KMS-11 (cell line): ENCODE measurements around the gene CDC42BPA.

Experiments
- H2AFZ ChIP-seq: fragments of 200-600 bp; sonication (generic); 2 replicates; pipeline ENCODE4 v1.6.1; 2016; ENCODE audit warnings: antibody characterized with exemption, mixed run types, low read depth
- H3K27ac ChIP-seq: fragments of 200-600 bp; sonication (generic); 2 replicates; pipeline ENCODE4 v1.6.1; 2016; ENCODE audit warnings: mild to moderate bottlenecking, mixed run types
- H3K27me3 ChIP-seq: fragments of 200-600 bp; sonication (generic); 2 replicates; pipeline ENCODE4 v1.6.1; 2017; ENCODE audit warnings: mild to moderate bottlenecking, low read depth, mixed run types, moderate library complexity; ENCODE audit not compliant: insufficient read depth
- H3K36me3 ChIP-seq: fragments of 200-600 bp; sonication (generic); 2 replicates; pipeline ENCODE4 v1.6.1; 2017; ENCODE audit warnings: mild to moderate bottlenecking, mixed run types; ENCODE audit not compliant: insufficient read depth
- H3K4me1 ChIP-seq: fragments of 200-600 bp; sonication (generic); 2 replicates; pipeline ENCODE4 v1.6.1; 2016; ENCODE audit warnings: mild to moderate bottlenecking, low read depth, mixed run types; ENCODE audit not compliant: poor library complexity, severe bottlenecking
- H3K4me2 ChIP-seq: fragments of 200-600 bp; sonication (generic); 2 replicates; pipeline ENCODE4 v1.7.0; 2016; ENCODE audit warnings: mild to moderate bottlenecking, mixed run types
- H3K4me3 ChIP-seq: fragments of 200-600 bp; sonication (generic); IDR thresholded peaks from 2 replicates; pipeline ENCODE4 v1.6.1; 2017; ENCODE audit warnings: low read depth, low read length, mixed read lengths; ENCODE audit not compliant: insufficient read depth
- H3K79me2 ChIP-seq: fragments of 200-600 bp; sonication (generic); 2 replicates; pipeline ENCODE4 v1.6.1; 2016; ENCODE audit warnings: low read depth, mixed run types; ENCODE audit not compliant: insufficient read depth
- H3K9ac ChIP-seq: fragments of 200-600 bp; sonication (generic); 2 replicates; pipeline ENCODE4 v1.6.1; 2016; ENCODE audit warnings: mild to moderate bottlenecking, mixed run types
- H4K20me1 ChIP-seq: fragments of 200-600 bp; sonication (generic); 2 replicates; pipeline ENCODE4 v1.6.1; 2016; ENCODE audit warnings: mild to moderate bottlenecking, mixed run types; ENCODE audit not compliant: insufficient read depth
- CTCF ChIP-seq: fragments of 200-600 bp; sonication (generic); conservative IDR thresholded peaks from 2 replicates; pipeline ENCODE4 v1.6.1; 2017; ENCODE audit warnings: low read depth, mild to moderate bottlenecking, antibody characterized with exemption, low read length, moderate library complexity, mixed read lengths

CDC42BPA gene

DNA sequence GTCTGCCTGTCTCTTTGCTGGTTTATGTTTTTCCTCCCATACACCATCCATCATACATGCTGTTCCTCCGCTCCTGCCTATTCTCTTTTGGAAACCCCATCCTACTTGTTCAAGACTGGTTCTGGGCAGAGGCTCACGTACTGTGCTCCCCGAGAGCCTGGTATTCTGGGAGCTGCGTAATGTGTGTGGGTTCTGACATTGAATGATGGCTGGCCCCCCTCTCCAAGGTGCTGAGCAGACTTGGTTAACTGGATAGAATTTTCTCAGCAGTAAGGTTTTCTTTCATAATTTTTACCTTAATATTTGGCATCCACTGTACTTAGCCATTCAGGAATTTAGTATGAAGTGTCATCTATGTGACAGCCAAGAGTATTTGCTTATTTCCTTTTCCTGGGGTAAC lies 351.6 kb downstream of the CDC42BPA start:
- Histone ChIP-seq H3K27me3 (no peaks in the 10 kb centered on the region), H3K4me2 (no peak overlapping the region), H3K4me3 (no peak overlapping the region), H3K27ac (no peak overlapping the region), H3K36me3 (no peaks in the 10 kb centered on the region; the same call in 1 of the 2 replicates), H3K9ac (no peak overlapping the region), H2AFZ (no peak overlapping the region), H3K4me1 (no peaks in the 10 kb centered on the region), H3K79me2 (no peaks in the 10 kb centered on the region; the same call in 1 of the 2 replicates), H4K20me1 (no peaks in the 10 kb centered on the region)
- TF ChIP-seq CTCF = no peak

- no peak overlapping the region for H3K4me2 ChIP-seq
- H2AFZ ChIP-seq = no peak overlapping the region
- no peaks in the 10 kb centered on the region; the same call in 1 of the 2 replicates for H3K79me2 ChIP-seq
- H3K9ac ChIP-seq = no peak overlapping the region
- no peaks in the 10 kb centered on the region for H4K20me1 ChIP-seq
- no peaks in the 10 kb centered on the region for H3K4me1 ChIP-seq
- no peak overlapping the region for H3K4me3 ChIP-seq
- no peak overlapping the region for H3K27ac ChIP-seq
- H3K36me3 ChIP-seq = no peaks in the 10 kb centered on the region; the same call in 1 of the 2 replicates
- no peaks in the 10 kb centered on the region for H3K27me3 ChIP-seq
- TF ChIP-seq CTCF = no peak
Observed at GRCh38 chr1:226965581-226966440, 352.5 kb downstream of the CDC42BPA start.

DNA sequence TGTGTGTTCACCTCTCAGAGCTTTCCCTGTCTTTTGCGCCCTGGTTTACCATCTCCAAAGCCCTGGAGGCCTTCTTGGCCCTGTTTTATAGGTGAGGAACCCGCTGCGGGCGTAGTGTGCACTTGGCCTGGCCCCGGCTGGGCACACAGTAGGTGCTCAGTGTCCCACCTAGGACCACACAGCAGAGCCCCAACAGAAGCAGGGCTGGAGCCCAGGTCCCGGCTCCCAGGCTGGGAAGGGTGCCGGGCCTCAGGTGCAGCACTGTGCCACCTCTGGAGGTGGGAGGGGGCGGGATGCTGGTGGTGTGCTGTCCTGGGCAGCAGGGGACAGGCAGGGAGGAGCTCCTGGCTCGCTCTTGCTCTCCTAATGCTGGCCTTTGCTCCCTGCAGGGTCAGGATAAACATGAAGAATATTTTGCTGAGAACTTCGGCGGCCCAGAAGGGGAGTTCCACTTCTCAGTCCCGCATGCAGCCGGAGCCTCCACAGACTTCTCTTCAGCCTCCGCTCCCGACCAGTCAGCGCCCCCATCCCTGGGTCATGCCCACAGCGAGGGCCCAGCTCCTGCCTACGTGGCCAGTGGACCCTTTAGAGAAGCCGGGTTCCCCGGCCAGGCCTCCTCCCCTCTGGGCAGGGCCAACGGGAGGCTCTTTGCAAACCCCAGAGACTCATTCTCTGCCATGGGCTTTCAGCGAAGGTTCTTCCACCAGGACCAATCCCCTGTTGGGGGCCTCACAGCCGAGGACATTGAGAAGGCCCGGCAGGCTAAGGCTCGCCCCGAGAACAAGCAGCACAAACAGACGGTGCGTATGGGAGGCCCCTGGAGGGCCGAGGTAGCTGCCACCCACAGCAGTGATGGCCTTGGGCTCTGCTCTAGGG lies 353.4 kb downstream of the CDC42BPA start:
- H3K4me2 ChIP-seq = no peak overlapping the region
- no peaks in the 10 kb centered on the region; the same call in 1 of the 2 replicates for H3K79me2 ChIP-seq
- H4K20me1 ChIP-seq = no peaks in the 10 kb centered on the region
- H3K27ac ChIP-seq = no peak overlapping the region
- H3K36me3 ChIP-seq = no peaks in the 10 kb centered on the region; the same call in 1 of the 2 replicates
- no peak overlapping the region for H3K9ac ChIP-seq
- TF ChIP-seq CTCF = no peak
- H3K4me1 ChIP-seq = no peaks in the 10 kb centered on the region
- H3K27me3 ChIP-seq = no peaks in the 10 kb centered on the region
- no peak overlapping the region for H2AFZ ChIP-seq
- no peak overlapping the region for H3K4me3 ChIP-seq

DNA sequence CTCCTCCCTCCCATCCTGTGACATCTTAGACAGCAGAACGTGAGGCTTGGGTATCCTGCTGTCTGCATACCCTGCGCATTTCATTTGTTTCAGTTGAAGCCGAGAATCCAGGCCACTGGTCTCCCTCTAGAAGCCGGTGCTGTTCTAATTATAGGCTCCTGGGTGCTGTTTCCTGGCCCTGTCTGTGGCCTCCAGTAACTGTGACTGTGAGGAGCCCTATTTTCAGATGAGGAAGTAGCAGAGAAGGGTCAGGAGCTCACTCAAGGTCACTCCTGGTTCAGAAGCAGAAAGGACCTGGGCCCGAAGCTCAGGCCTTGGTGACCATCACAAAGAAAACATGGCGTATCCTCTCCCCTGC lies 354.2 kb downstream of the CDC42BPA start:
- Histone ChIP-seq H4K20me1 (no peaks in the 10 kb centered on the region), H3K79me2 (no peaks in the 10 kb centered on the region; the same call in 1 of the 2 replicates), H3K9ac (no peak overlapping the region), H3K27ac (no peak overlapping the region), H3K4me2 (no peak overlapping the region), H3K4me1 (no peaks in the 10 kb centered on the region), H2AFZ (no peak overlapping the region), H3K27me3 (no peaks in the 10 kb centered on the region), H3K4me3 (no peak overlapping the region), H3K36me3 (no peaks in the 10 kb centered on the region; the same call in 1 of the 2 replicates)
- TF ChIP-seq CTCF = no peak
